SU-DHL-6 (cell line): ENCODE measurements around the gene RPL27A.

Source experiments
- H2AFZ ChIP-seq: fragments of 200-600 bp; sonication (generic); 2 replicates; pipeline ENCODE4 v1.6.1; 2014; ENCODE audit warnings: low read depth, mild to moderate bottlenecking, moderate library complexity, mixed read lengths, antibody characterized with exemption, low read length; ENCODE audit not compliant: severe bottlenecking
- H3F3A ChIP-seq: fragments of 200-600 bp; shearing (Covaris generic); 2 replicates; pipeline ENCODE4 v1.6.0; 2016; ENCODE audit warnings: antibody characterized with exemption, mild to moderate bottlenecking; ENCODE audit not compliant: insufficient read depth
- H3K27ac ChIP-seq: fragments of 200-600 bp; sonication (generic); 2 replicates; pipeline ENCODE4 v1.5.1; 2016; ENCODE audit warnings: low read depth, mild to moderate bottlenecking, low read length, moderate library complexity, mixed read lengths
- H3K27me3 ChIP-seq: fragments of 200-600 bp; sonication (generic), shearing (Covaris generic); 2 replicates; pipeline ENCODE4 v1.6.0; 2014; ENCODE audit warnings: mild to moderate bottlenecking, low read length
- H3K36me3 ChIP-seq: fragments of 200-600 bp; sonication (generic); 2 replicates; pipeline ENCODE4 v1.6.1; 2014; ENCODE audit warnings: mild to moderate bottlenecking, low read length, mixed read lengths
- H3K4me2 ChIP-seq: fragments of 300-600, 200-600 bp; shearing (Covaris generic), sonication (generic); 2 replicates; pipeline ENCODE4 v1.6.0; 2014; ENCODE audit warnings: low read length, low read depth, mild to moderate bottlenecking; ENCODE audit not compliant: poor library complexity, severe bottlenecking
- H3K4me3 ChIP-seq: fragments of 200-600 bp; sonication (generic); 2 replicates; pipeline ENCODE4 v1.5.1; 2014; ENCODE audit warnings: antibody characterized with exemption, low read length, mild to moderate bottlenecking, mixed read lengths; ENCODE audit not compliant: insufficient read depth, poor library complexity, severe bottlenecking
- H3K79me2 ChIP-seq: fragments of 200-600 bp; sonication (generic); 2 replicates; pipeline ENCODE4 v1.6.1; 2014; ENCODE audit warnings: mild to moderate bottlenecking, low read length, moderate library complexity; ENCODE audit not compliant: insufficient read depth
- H3K9ac ChIP-seq: fragments of 200-600 bp; sonication (generic); 2 replicates; pipeline ENCODE4 v1.7.0; 2014; ENCODE audit warnings: mild to moderate bottlenecking, low read length
- H3K9me2 ChIP-seq: fragments of 200-600 bp; sonication (generic); replicated peaks from 2 replicates; pipeline ENCODE4 v1.6.1; 2014; ENCODE audit warnings: low read length; ENCODE audit not compliant: insufficient read depth
- H3K9me3 ChIP-seq: fragments of 200-600 bp; sonication (generic); 2 replicates; pipeline ENCODE4 v1.6.1; 2014; ENCODE audit warnings: low read length, mixed read lengths; ENCODE audit not compliant: insufficient read depth
- H4K20me1 ChIP-seq: fragments of 200-600 bp; sonication (generic); 2 replicates; pipeline ENCODE4 v1.6.1; 2014; ENCODE audit warnings: low read depth, mild to moderate bottlenecking, antibody characterized with exemption, low read length, moderate library complexity, mixed read lengths
- EZH2phosphoT487 ChIP-seq: fragments of 200-600 bp; sonication (generic), shearing (Covaris generic); conservative IDR thresholded peaks from 2 replicates; pipeline ENCODE4 v1.6.1; 2018; ENCODE audit warnings: mild to moderate bottlenecking, antibody characterized with exemption, low read length, moderate library complexity, mixed read lengths
- TF ChIP-seq, protein P1 (sequence below): fragments of 200-600 bp; sonication (generic); IDR thresholded peaks from one replicate; pipeline ENCODE4 v1.5.1; 2017; ENCODE audit warnings: antibody characterized with exemption, mild to moderate bottlenecking, low read length, moderate library complexity; ENCODE audit not compliant: insufficient read depth, poor library complexity, severe bottlenecking

RPL27A gene

DNA sequence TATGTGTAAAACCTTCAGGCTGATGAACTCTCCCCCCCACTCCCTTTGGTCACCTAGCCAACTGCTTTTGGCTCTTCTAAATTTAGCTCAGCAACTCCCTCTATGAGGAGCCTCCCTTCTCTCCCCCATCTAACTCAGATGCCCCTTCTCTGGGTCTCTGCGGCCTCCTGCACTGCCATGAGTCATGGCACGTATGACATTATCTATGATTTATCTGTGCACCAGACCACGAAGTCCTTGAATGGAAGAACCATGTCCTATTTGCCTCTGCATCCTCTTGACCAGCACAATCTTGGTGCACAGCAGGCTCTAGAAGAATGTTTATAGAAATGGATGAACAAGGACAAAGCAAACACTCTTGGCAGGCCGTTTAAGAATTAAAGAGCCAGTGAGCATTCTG, 46.0 kb downstream of the RPL27A start:
- H3K4me3 ChIP-seq, result no peak overlapping the region
- no peaks in the 10 kb centered on the region for H3K36me3 ChIP-seq
- H3K27me3 ChIP-seq, result no peaks in the 10 kb centered on the region
- no peaks in the 10 kb centered on the region for H3K9me3 ChIP-seq
- H2AFZ ChIP-seq, result no peak overlapping the region
- no peaks in the 10 kb centered on the region for H4K20me1 ChIP-seq
- H3K27ac ChIP-seq, result no peak overlapping the region
- no peaks in the 10 kb centered on the region for H3K9me2 ChIP-seq
- H3K79me2 ChIP-seq, result no peaks in the 10 kb centered on the region
- H3K9ac ChIP-seq, result no peak overlapping the region
- H3F3A ChIP-seq, result no peaks in the 10 kb centered on the region
- no peak overlapping the region for H3K4me2 ChIP-seq
- TF ChIP-seq, protein P1, sequence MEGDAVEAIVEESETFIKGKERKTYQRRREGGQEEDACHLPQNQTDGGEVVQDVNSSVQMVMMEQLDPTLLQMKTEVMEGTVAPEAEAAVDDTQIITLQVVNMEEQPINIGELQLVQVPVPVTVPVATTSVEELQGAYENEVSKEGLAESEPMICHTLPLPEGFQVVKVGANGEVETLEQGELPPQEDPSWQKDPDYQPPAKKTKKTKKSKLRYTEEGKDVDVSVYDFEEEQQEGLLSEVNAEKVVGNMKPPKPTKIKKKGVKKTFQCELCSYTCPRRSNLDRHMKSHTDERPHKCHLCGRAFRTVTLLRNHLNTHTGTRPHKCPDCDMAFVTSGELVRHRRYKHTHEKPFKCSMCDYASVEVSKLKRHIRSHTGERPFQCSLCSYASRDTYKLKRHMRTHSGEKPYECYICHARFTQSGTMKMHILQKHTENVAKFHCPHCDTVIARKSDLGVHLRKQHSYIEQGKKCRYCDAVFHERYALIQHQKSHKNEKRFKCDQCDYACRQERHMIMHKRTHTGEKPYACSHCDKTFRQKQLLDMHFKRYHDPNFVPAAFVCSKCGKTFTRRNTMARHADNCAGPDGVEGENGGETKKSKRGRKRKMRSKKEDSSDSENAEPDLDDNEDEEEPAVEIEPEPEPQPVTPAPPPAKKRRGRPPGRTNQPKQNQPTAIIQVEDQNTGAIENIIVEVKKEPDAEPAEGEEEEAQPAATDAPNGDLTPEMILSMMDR, result no peak
- TF ChIP-seq EZH2phosphoT487, result no peak

DNA sequence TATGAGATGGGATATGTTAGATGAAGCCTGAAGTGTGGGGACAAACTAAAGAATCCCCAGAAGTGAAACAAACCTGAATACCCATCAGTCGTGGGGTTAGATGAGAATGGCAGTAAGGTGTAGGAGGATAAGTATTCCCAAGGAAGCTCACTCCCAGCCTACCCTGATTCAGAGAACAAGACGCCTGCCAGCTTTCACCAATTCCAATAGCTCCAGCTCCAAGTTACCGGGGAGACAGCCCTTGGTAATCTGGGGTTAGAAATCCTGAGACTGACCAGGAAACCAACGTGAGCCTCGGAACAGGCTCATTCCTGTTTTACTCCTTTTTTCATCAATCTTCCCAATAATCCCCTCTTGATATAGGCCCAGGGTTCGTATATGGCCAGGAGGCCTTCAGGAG, 46.5 kb downstream of the RPL27A start:
- Histone ChIP-seq H4K20me1 (no peaks in the 10 kb centered on the region), H3K4me3 (no peak overlapping the region), H3K9me2 (no peaks in the 10 kb centered on the region), H3F3A (no peaks in the 10 kb centered on the region), H3K27me3 (no peaks in the 10 kb centered on the region), H3K9me3 (no peaks in the 10 kb centered on the region), H3K27ac (no peak overlapping the region), H3K36me3 (no peaks in the 10 kb centered on the region), H2AFZ (no peak overlapping the region), H3K79me2 (no peaks in the 10 kb centered on the region), H3K4me2 (no peak overlapping the region), H3K9ac (no peak overlapping the region)
- TF ChIP-seq, protein P1, result no peak
- no peak for TF ChIP-seq EZH2phosphoT487

DNA sequence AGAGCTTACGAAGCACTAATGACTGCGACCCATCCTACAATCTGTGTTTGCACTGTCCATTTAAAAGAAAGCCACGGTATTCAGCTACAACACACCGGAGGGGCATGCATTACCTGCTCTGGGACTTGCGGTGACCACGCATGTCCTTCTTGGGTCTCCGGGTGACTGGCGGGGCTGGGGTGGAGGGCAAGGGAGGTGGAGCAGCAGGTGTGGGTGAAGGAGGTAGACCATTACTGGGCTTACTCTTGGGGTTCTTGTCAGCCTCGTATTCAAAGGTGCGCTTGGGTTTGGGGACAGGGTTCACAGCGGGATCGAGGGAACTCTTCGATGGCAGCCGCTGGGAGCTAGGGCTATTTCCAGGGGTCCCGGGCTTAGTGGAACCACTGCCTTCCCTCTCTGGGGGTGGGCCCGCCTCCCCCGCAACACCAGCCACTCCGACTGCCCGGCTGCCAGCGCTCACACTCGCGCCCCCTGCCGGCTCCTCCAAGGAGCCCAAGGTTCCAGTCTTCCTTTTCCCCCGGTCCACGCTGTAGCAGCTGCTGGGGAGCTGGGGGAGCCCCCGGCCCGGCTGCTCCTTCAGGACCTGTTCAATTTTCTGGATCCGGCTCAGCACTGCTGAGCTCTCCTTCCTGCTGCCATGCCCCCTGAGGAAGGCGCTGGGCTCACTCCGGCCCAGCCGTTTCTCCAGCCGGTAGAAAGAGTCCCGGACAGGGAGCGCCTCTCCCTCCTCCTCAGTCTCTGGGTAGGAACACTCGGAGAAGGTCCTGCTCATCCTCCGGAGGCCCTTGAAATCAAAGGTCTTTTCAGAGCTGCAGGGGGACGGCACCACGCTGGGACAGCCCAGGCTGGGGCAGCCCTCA, 47.5 kb downstream of the RPL27A start:
- no peaks in the 10 kb centered on the region for H3K27me3 ChIP-seq
- TF ChIP-seq, protein P1, result no peak
- TF ChIP-seq EZH2phosphoT487, result no peak
- H3K36me3 ChIP-seq, result no peaks in the 10 kb centered on the region
- no peak overlapping the region for H3K4me2 ChIP-seq
- no peaks in the 10 kb centered on the region for H3K79me2 ChIP-seq
- H3K4me3 ChIP-seq, result no peak overlapping the region
- H3K9me3 ChIP-seq, result no peaks in the 10 kb centered on the region
- no peaks in the 10 kb centered on the region for H3K9me2 ChIP-seq
- no peak overlapping the region for H2AFZ ChIP-seq
- no peaks in the 10 kb centered on the region for H4K20me1 ChIP-seq
- no peak overlapping the region for H3K9ac ChIP-seq
- no peak overlapping the region for H3K27ac ChIP-seq
- no peaks in the 10 kb centered on the region for H3F3A ChIP-seq
